HL-60/S4 treated with retinoic acid at 250 ng/mL for 4 days and 3 days (cell line): ENCODE measurements around the gene GRIP2.

Experiments used
- in situ Hi-C: fragments of 300-500 bp; cut with MboI; formaldehyde crosslinking; loops from 2 replicates; pipeline ENCODE4 v1.7.0; 2022; ENCODE audit warnings: low sequenced_read_pairs

Gene GRIP2

GRCh38 chr3:14458434-14459275 lies 81.5 kb downstream of the GRIP2 start:
- in situ Hi-C loops, result no loop called here

GRCh38 chr3:14457999-14458398 lies 82.1 kb downstream of the GRIP2 start:
- in situ Hi-C loops, result no loop called here

- in situ Hi-C loops, result no loop called here
These were observed 82.7 kb downstream of the GRIP2 start for GRCh38 chr3:14457481-14457880.

- in situ Hi-C loops, result no loop called here
These were observed 83.3 kb downstream of the GRIP2 start for GRCh38 chr3:14456794-14457193.

GRCh38 chr3:14455571-14456317 lies 84.4 kb downstream of the GRIP2 start:
- in situ Hi-C loops, result no loop called here

- in situ Hi-C loops, result no loop called here
These were observed 85.4 kb downstream of the GRIP2 start for GRCh38 chr3:14454639-14455310.

- in situ Hi-C loops, result no loop called here
These were observed 86.1 kb downstream of the GRIP2 start for GRCh38 chr3:14453876-14454638.

- in situ Hi-C loops, result no loop called here
These were observed 87.1 kb downstream of the GRIP2 start for GRCh38 chr3:14452740-14453710.

GRCh38 chr3:14451844-14452739 lies 88.0 kb downstream of the GRIP2 start:
- in situ Hi-C loops, result no loop called here

- in situ Hi-C loops, result no loop called here
These were observed 89.1 kb downstream of the GRIP2 start for GRCh38 chr3:14450922-14451606.

- in situ Hi-C loops, result no loop called here
These were observed 89.6 kb downstream of the GRIP2 start for GRCh38 chr3:14450506-14450905.

- in situ Hi-C loops, result no loop called here
These were observed 91.1 kb downstream of the GRIP2 start for GRCh38 chr3:14448756-14449727.

- in situ Hi-C loops, result no loop called here
These were observed 92.1 kb downstream of the GRIP2 start for GRCh38 chr3:14448063-14448462.

- in situ Hi-C loops, result no loop called here
These were observed 93.1 kb downstream of the GRIP2 start for GRCh38 chr3:14446988-14447570.

- in situ Hi-C loops, result no loop called here
These were observed 94.4 kb downstream of the GRIP2 start for GRCh38 chr3:14445773-14446172.

- in situ Hi-C loops, result no loop called here
These were observed 95.8 kb downstream of the GRIP2 start for GRCh38 chr3:14444380-14444779.

GRCh38 chr3:14441920-14442300 lies 98.2 kb downstream of the GRIP2 start:
- in situ Hi-C loops, result no loop called here
